ENCODE measurements around the gene SCRN1.

Gene SCRN1

DNA sequence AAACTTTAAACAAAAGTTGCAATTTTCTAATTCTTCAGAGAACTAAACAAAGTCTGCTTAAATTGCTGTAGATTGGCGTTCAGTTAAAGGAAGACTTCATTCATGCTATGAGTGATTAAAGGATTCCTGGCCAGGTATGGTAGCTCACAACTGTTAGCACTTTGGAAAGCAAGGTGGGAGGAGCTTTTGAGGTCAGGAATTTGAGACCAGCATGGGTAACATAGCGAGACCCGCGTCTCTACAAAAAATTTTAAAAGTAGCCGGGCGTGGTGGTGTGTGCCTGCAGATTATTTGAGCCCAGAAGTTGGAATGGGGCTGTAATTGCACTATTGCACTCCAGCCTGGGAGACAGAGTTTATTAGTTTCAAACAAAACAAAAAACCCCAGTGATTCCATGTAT is 13.5 kb upstream of the SCRN1 start:
- no peak overlapping the region for H3K4me3 ChIP-seq (ENCODE audit: extremely low read depth, insufficient read depth, low read length, poor library complexity, severe bottlenecking)

DNA sequence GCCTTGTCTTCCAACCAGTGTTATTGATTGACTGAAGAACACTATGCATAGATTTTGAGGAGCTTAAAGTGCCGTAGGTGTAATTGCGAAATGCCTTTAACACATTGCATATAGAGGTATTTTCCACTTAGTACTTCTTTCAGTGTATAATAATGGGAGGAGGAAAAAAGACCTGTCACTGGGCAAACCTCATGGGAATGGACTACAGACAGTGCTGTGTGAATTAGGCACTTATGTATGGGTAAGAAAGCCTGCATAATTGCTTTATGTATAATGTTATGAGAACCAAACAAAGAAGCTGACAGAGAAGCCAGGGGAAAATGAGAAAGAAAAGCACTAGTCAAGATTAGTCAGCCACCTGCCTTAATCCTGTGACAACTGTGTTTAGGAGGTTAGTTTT is 12.4 kb upstream of the SCRN1 start:
- H3K4me3 ChIP-seq (ENCODE audit: extremely low read depth, insufficient read depth, low read length, poor library complexity, severe bottlenecking), result no peak overlapping the region
- H3K27ac ChIP-seq (ENCODE audit: low read depth, low read length, severe bottlenecking), result no peak overlapping the region
- WGBS, 2 experiments (ENCODE audit: insufficient coverage in 2 of 2), result no CpG with 5 or more reads among the region's 2 CpGs
- no peaks in the 10 kb centered on the region for H3K36me3 ChIP-seq (ENCODE audit: control insufficient read depth, insufficient read depth, low read length)
- no peaks in the 10 kb centered on the region for H3K4me1 ChIP-seq (ENCODE audit: control insufficient read depth, insufficient read depth, low read length, poor library complexity, severe bottlenecking)
- H3K9me3 ChIP-seq (ENCODE audit: control insufficient read depth, low read length), result no peaks in the 10 kb centered on the region

More for the DNA sequence above, 13.5 kb upstream of the SCRN1 start:
- 35 to 71% methylated on average over 1 to 4 of the region's 6 CpGs for WGBS, 2 experiments (ENCODE audit: insufficient coverage in 2 of 2)
- Histone ChIP-seq H3K36me3 (ENCODE audit: control insufficient read depth, insufficient read depth, low read length) (no peaks in the 10 kb centered on the region), H3K9me3 (ENCODE audit: control insufficient read depth, low read length) (no peaks in the 10 kb centered on the region), H3K4me1 (ENCODE audit: control insufficient read depth, insufficient read depth, low read length, poor library complexity, severe bottlenecking) (no peaks in the 10 kb centered on the region), H3K27ac (ENCODE audit: low read depth, low read length, severe bottlenecking) (no peak overlapping the region)

DNA sequence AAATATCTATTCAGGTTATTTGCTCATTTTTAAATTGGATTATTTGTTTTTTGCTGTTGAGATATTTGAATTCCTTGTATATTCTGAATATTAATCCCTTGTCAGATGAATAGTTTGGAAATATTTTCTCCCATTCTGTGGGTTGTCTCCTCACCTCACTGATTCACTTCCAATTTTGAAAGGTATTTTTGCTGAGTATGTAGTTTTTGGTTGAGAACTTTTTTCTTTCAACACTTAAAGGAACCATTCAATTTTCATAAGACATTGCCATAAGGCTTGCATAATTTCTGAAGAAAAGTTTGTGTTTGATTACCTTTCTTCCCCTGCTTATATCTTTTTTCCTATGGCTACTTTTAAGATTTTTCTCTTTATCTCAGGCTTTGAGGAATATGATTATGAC is 8.9 kb upstream of the SCRN1 start:
- no peak overlapping the region for H3K4me3 ChIP-seq (ENCODE audit: extremely low read depth, insufficient read depth, low read length, poor library complexity, severe bottlenecking)
- H3K9me3 ChIP-seq (ENCODE audit: control insufficient read depth, low read length), result peaks cover 5% of the 10 kb centered on the region
- no peaks in the 10 kb centered on the region for H3K36me3 ChIP-seq (ENCODE audit: control insufficient read depth, insufficient read depth, low read length)
- no peaks in the 10 kb centered on the region for H3K4me1 ChIP-seq (ENCODE audit: control insufficient read depth, insufficient read depth, low read length, poor library complexity, severe bottlenecking)
- no peak overlapping the region for H3K27ac ChIP-seq (ENCODE audit: low read depth, low read length, severe bottlenecking)

DNA sequence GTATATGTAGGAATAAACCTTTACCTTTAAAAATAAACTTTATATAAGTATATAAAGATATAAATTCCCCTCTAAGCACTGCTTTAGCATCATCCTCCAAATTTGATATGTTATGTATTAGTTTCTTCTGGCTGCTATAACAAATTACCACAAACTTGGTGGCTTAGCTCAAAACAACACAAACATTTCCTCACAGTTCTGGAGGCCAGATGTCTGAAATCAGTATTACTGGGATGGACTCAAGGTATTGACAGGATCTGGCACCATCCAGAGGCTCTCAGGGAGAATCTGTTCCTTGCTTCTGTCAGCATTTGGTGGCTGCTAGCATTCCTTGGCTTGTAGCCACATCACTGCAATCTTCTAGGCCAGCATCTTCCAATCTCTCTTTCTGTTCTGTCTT is 6.7 kb upstream of the SCRN1 start:
- no peaks in the 10 kb centered on the region for H3K36me3 ChIP-seq (ENCODE audit: control insufficient read depth, insufficient read depth, low read length)
- H3K27ac ChIP-seq (ENCODE audit: low read depth, low read length, severe bottlenecking), result no peak overlapping the region
- H3K4me1 ChIP-seq (ENCODE audit: control insufficient read depth, insufficient read depth, low read length, poor library complexity, severe bottlenecking), result no peaks in the 10 kb centered on the region
- H3K4me3 ChIP-seq (ENCODE audit: extremely low read depth, insufficient read depth, low read length, poor library complexity, severe bottlenecking), result no peak overlapping the region
- peaks cover 5% of the 10 kb centered on the region for H3K9me3 ChIP-seq (ENCODE audit: control insufficient read depth, low read length)

GRCh38 chr7:29995652-29996051 is 6.1 kb upstream of the SCRN1 start:
- H3K9me3 ChIP-seq (ENCODE audit: control insufficient read depth, low read length), result peaks cover 5% of the 10 kb centered on the region
- no peak overlapping the region for H3K27ac ChIP-seq (ENCODE audit: low read depth, low read length, severe bottlenecking)
- no peaks in the 10 kb centered on the region for H3K36me3 ChIP-seq (ENCODE audit: control insufficient read depth, insufficient read depth, low read length)
- H3K4me3 ChIP-seq (ENCODE audit: extremely low read depth, insufficient read depth, low read length, poor library complexity, severe bottlenecking), result no peak overlapping the region
- H3K4me1 ChIP-seq (ENCODE audit: control insufficient read depth, insufficient read depth, low read length, poor library complexity, severe bottlenecking), result no peaks in the 10 kb centered on the region

GRCh38 chr7:29993140-29993539 is 3.5 kb upstream of the SCRN1 start:
- H3K36me3 ChIP-seq (ENCODE audit: control insufficient read depth, insufficient read depth, low read length), result no peaks in the 10 kb centered on the region
- H3K27ac ChIP-seq (ENCODE audit: low read depth, low read length, severe bottlenecking), result no peak overlapping the region
- no peaks in the 10 kb centered on the region for H3K4me1 ChIP-seq (ENCODE audit: control insufficient read depth, insufficient read depth, low read length, poor library complexity, severe bottlenecking)
- no peak overlapping the region for H3K4me3 ChIP-seq (ENCODE audit: extremely low read depth, insufficient read depth, low read length, poor library complexity, severe bottlenecking)
- peaks cover 5% of the 10 kb centered on the region for H3K9me3 ChIP-seq (ENCODE audit: control insufficient read depth, low read length)
- WGBS, 2 experiments (ENCODE audit: insufficient coverage in 2 of 2), result 86 to 91% methylated on average over 1 of the region's 4 CpGs

GRCh38 chr7:29991937-29992336 is 2.3 kb upstream of the SCRN1 start:
- Histone ChIP-seq H3K4me3 (ENCODE audit: extremely low read depth, insufficient read depth, low read length, poor library complexity, severe bottlenecking) (no peak overlapping the region), H3K9me3 (ENCODE audit: control insufficient read depth, low read length) (peaks cover 5% of the 10 kb centered on the region), H3K4me1 (ENCODE audit: control insufficient read depth, insufficient read depth, low read length, poor library complexity, severe bottlenecking) (peaks cover 6% of the 10 kb centered on the region), H3K27ac (ENCODE audit: low read depth, low read length, severe bottlenecking) (no peak overlapping the region), H3K36me3 (ENCODE audit: control insufficient read depth, insufficient read depth, low read length) (no peaks in the 10 kb centered on the region)
- WGBS, 2 experiments (ENCODE audit: insufficient coverage in 2 of 2), result 88 to 98% methylated on average over 4 to 5 of the region's 5 CpGs

DNA sequence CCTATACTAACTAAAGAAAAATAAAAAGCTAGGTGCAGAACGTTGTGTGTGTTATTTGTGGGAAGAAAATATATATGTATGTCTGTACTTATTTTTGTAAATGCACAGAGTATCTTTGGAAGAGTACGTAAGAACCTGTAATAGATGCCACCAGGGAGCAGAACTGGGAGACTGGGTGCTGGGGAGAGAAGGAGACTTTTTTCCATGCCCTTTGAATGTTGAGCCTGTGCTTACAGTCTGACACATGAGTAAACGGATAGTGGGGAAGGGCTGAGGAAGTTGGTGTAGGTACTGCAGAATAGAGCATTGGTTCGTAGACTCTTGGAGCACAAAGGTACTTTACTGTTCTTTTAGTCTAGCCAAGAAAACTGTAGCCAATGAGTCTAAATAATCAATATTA is 1.3 kb upstream of the SCRN1 start:
- peaks cover 6% of the 10 kb centered on the region for H3K4me1 ChIP-seq (ENCODE audit: control insufficient read depth, insufficient read depth, low read length, poor library complexity, severe bottlenecking)

GRCh38 chr7:29988424-29989256 is 961 bp downstream of the SCRN1 start:
- no peaks in the 10 kb centered on the region for H3K9me3 ChIP-seq (ENCODE audit: control insufficient read depth, low read length)
- 2 to 3% methylated on average over 51 to 72 of the region's 75 CpGs for WGBS, 2 experiments (ENCODE audit: insufficient coverage in 2 of 2)
- peaks cover 6% of the 10 kb centered on the region for H3K4me1 ChIP-seq (ENCODE audit: control insufficient read depth, insufficient read depth, low read length, poor library complexity, severe bottlenecking)
- H3K4me3 ChIP-seq (ENCODE audit: extremely low read depth, insufficient read depth, low read length, poor library complexity, severe bottlenecking), result peak overlapping the region; percentile 93
- peaks cover 15% of the 10 kb centered on the region for H3K36me3 ChIP-seq (ENCODE audit: control insufficient read depth, insufficient read depth, low read length)
- H3K27ac ChIP-seq (ENCODE audit: low read depth, low read length, severe bottlenecking), result peak overlapping the region; percentile 97

More for the DNA sequence above, 1.3 kb upstream of the SCRN1 start:
- no peak overlapping the region for H3K4me3 ChIP-seq (ENCODE audit: extremely low read depth, insufficient read depth, low read length, poor library complexity, severe bottlenecking)
- no peaks in the 10 kb centered on the region for H3K9me3 ChIP-seq (ENCODE audit: control insufficient read depth, low read length)
- H3K36me3 ChIP-seq (ENCODE audit: control insufficient read depth, insufficient read depth, low read length), result peaks cover 4% of the 10 kb centered on the region
- WGBS, 2 experiments (ENCODE audit: insufficient coverage in 2 of 2), result 91 to 92% methylated on average over 3 of the region's 4 CpGs
- H3K27ac ChIP-seq (ENCODE audit: low read depth, low read length, severe bottlenecking), result no peak overlapping the region

- WGBS, 2 experiments (ENCODE audit: insufficient coverage in 2 of 2), result 23 to 44% methylated on average over 4 to 6 of the region's 8 CpGs
- H3K27ac ChIP-seq (ENCODE audit: low read depth, low read length, severe bottlenecking), result peak overlapping the region; percentile 97
Measured at GRCh38 chr7:29987811-29988317, 1.7 kb downstream of the SCRN1 start.

GRCh38 chr7:29987083-29987482 is 2.5 kb downstream of the SCRN1 start:
- Histone ChIP-seq H3K4me3 (ENCODE audit: extremely low read depth, insufficient read depth, low read length, poor library complexity, severe bottlenecking) (no peak overlapping the region), H3K36me3 (ENCODE audit: control insufficient read depth, insufficient read depth, low read length) (peaks cover 21% of the 10 kb centered on the region), H3K4me1 (ENCODE audit: control insufficient read depth, insufficient read depth, low read length, poor library complexity, severe bottlenecking) (peaks cover 6% of the 10 kb centered on the region), H3K27ac (ENCODE audit: low read depth, low read length, severe bottlenecking) (peak overlapping the region; percentile 97), H3K9me3 (ENCODE audit: control insufficient read depth, low read length) (no peaks in the 10 kb centered on the region)
- 60 to 100% methylated on average over 1 to 2 of the region's 2 CpGs for WGBS, 2 experiments (ENCODE audit: insufficient coverage in 2 of 2)

More at GRCh38 chr7:29987811-29988317, 1.7 kb downstream of the SCRN1 start:
- Histone ChIP-seq H3K4me3 (ENCODE audit: extremely low read depth, insufficient read depth, low read length, poor library complexity, severe bottlenecking) (peak overlapping the region; percentile 93), H3K36me3 (ENCODE audit: control insufficient read depth, insufficient read depth, low read length) (peaks cover 18% of the 10 kb centered on the region), H3K4me1 (ENCODE audit: control insufficient read depth, insufficient read depth, low read length, poor library complexity, severe bottlenecking) (peaks cover 6% of the 10 kb centered on the region), H3K9me3 (ENCODE audit: control insufficient read depth, low read length) (no peaks in the 10 kb centered on the region)
